Stomach (tissue), 9 donors: ENCODE results near the gene BBX. TPM values are rescaled to one million over a fixed set of nuclear protein-coding genes. Genes with fewer than 3 reads are reported as not detected.

Source experiments
- DNase-seq, 2 donors: peaks; one replicate each; pipeline versions ENCODE4 v3.0.0 to v3.0.0-alpha.2; 2013 to 2019
- H3K27ac ChIP-seq, 5 donors: fragments of 200-600 bp in 4 of 5; sonication (generic) in 4 of 5; one replicate each; pipeline ENCODE4 v1.5.1; 2013 to 2019; ENCODE audit warnings: mild to moderate bottlenecking in 1 of 5, moderate library complexity in 1 of 5
- H3K27me3 ChIP-seq, 3 donors: fragments of 200-600 bp; sonication (generic); one replicate each; pipeline ENCODE4 v1.5.1; 2017 to 2019; ENCODE audit warnings: mixed run types in 1 of 3
- H3K36me3 ChIP-seq, 4 donors: fragments of 200-600 bp; sonication (generic); 1 replicate in 3 of 4; 2 replicates in 1 of 4; pipeline ENCODE4 v1.5.1; 2016 to 2019
- H3K4me1 ChIP-seq, 4 donors: fragments of 200-600 bp; sonication (generic); one replicate each; pipeline ENCODE4 v1.5.1; 2016 to 2019
- H3K4me3 ChIP-seq, 4 donors: fragments of 200-600 bp; sonication (generic) in 3 of 4; one replicate each; pipeline ENCODE4 v1.5.1; 2016 to 2019; ENCODE audit warnings: mild to moderate bottlenecking in 1 of 4
- H3K9me3 ChIP-seq, 4 donors: fragments of 200-600 bp; sonication (generic); one replicate each; pipeline ENCODE4 v1.5.1; 2016 to 2019
- CTCF ChIP-seq, 7 experiments: fragments of 450-650 bp in 4 of 7; fragments of 200-600 bp in 3 of 7; sonication (generic) in 3 of 7; IDR thresholded peaks; one replicate each; pipeline ENCODE4 v1.5.1; 2016 to 2019; ENCODE audit warnings: antibody characterized with exemption in 7 of 7, control low read depth in 2 of 7, mild to moderate bottlenecking in 1 of 7
- EP300 ChIP-seq: sonication (generic); formaldehyde crosslinking; IDR thresholded peaks from one replicate; pipeline ENCODE4 v1.6.1; 2017; ENCODE audit warnings: antibody characterized with exemption
- POLR2A ChIP-seq, 4 donors: fragments of 450-650 bp; IDR thresholded peaks; one replicate each; pipeline ENCODE4 v1.6.1; 2016; ENCODE audit warnings: antibody characterized with exemption in 4 of 4, control low read depth in 2 of 4, mild to moderate bottlenecking in 1 of 4, moderate library complexity in 1 of 4
- POLR2AphosphoS5 ChIP-seq, 3 donors: sonication (generic); formaldehyde crosslinking; IDR thresholded peaks; one replicate each; pipeline ENCODE4 v1.6.1; 2016; ENCODE audit warnings: antibody characterized with exemption in 3 of 3
- WGBS, 5 donors: extraction: QIAGEN DNeasy Blood & Tissue Kit in 3 of 5; methylation state at CpG; one replicate each; pipeline versions ENCODE4 v1.1.5 to v1.1.7; 2013 to 2018; 5-methylcytosine and 5-hydroxymethylcytosine counted together
- intact Hi-C: fragments of 100-400 bp; cut with DNase I; formaldehyde crosslinking; loops from one replicate; pipeline ENCODE4 v1.15.1; 2023; ENCODE audit warnings: low total_unique reads
- polyA plus RNA-seq, 3 donors: library from polyadenylated mRNA; stranded (reverse); fragments of 200-250 nt; gene quantifications; one replicate each; pipeline ENCODE4 v1.2.3, GENCODE V29; 2013
- total RNA-seq, 5 donors: library from RNA; depleted of rRNA; stranded (reverse); fragments of >200 nt; gene quantifications; one replicate each; pipeline versions ENCODE4 v1.1.0 to v1.2.3, GENCODE V29; 2014 to 2016
- donor health status: healthy with polysubstance abuse.
- donor health status: Bipolar disorder and iron deficiency.
- donor health status: healthy.

BBX gene
- total and polyA plus RNA-seq, 8 donors: 4.6 to 81.1 (median 45.2) TPM

GRCh38 chr3:107657971-107658370 lies 135.2 kb downstream of the BBX start:
- Histone ChIP-seq H3K4me3 (no peak overlapping the region), H3K9me3 (no peaks in the 10 kb centered on the region), H3K4me1 (peaks cover 7 to 30% (median 15%) of the 10 kb centered on the region in 4 donors), H3K27ac (no peak overlapping the region), H3K27me3 (no peaks in the 10 kb centered on the region), H3K36me3 (no peaks in the 10 kb centered on the region)
- 27 to 68% (median 42%) methylated on average over 2 of the region's 2 CpGs for WGBS, 5 donors
- intact Hi-C loops: no loop called here
- TF ChIP-seq EP300: no peak
- TF ChIP-seq POLR2AphosphoS5 (IDR thresholded peaks at IDR 0.05): no peak
- TF ChIP-seq POLR2A (IDR thresholded peaks at IDR 0.05): no peak
- TF ChIP-seq CTCF (IDR thresholded peaks at IDR 0.05): no peak
- no peak for DNase-seq

- intact Hi-C loops: no loop called here
- Histone ChIP-seq H3K27me3 (no peaks in the 10 kb centered on the region), H3K36me3 (no peaks in the 10 kb centered on the region), H3K4me3 (no peak overlapping the region), H3K4me1 (peaks cover 7 to 29% (median 19%) of the 10 kb centered on the region in 4 donors), H3K27ac (no peak overlapping the region), H3K9me3 (no peaks in the 10 kb centered on the region)
- TF ChIP-seq CTCF (IDR thresholded peaks at IDR 0.05): peak in 2 of 7 experiments; percentile 35 to 39
- TF ChIP-seq POLR2AphosphoS5 (IDR thresholded peaks at IDR 0.05): no peak
- WGBS, 5 donors: 63 to 75% (median 64%) methylated on average over 3 of the region's 3 CpGs
- DNase-seq: peak in 1 of 2 donors; percentile 76
Measured at GRCh38 chr3:107660306-107660976, 137.7 kb downstream of the BBX start.

GRCh38 chr3:107661447-107662123 lies 138.8 kb downstream of the BBX start:
- H3K36me3 ChIP-seq: no peaks in the 10 kb centered on the region
- DNase-seq: no peak
- intact Hi-C loops: no loop called here
- TF ChIP-seq EP300 (no peak), POLR2AphosphoS5 (IDR thresholded peaks at IDR 0.05) (no peak), CTCF (IDR thresholded peaks at IDR 0.05) (no peak), POLR2A (IDR thresholded peaks at IDR 0.05) (no peak)
- H3K4me1 ChIP-seq: peaks cover 7 to 29% (median 19%) of the 10 kb centered on the region in 4 donors
- peak overlapping the region in 2 of 4 donors; percentile 12 to 13 for H3K4me3 ChIP-seq
- no peaks in the 10 kb centered on the region for H3K27me3 ChIP-seq
- no peaks in the 10 kb centered on the region for H3K9me3 ChIP-seq
- 41 to 74% (median 67%) methylated on average over 3 of the region's 3 CpGs for WGBS, 5 donors
- peak overlapping the region in 4 of 5 donors; percentile 31 to 72 (median 60) for H3K27ac ChIP-seq

- H3K36me3 ChIP-seq: no peaks in the 10 kb centered on the region
- WGBS, 5 donors: 45 to 77% (median 54%) methylated on average over 4 of the region's 4 CpGs
- H3K4me1 ChIP-seq: peaks cover 7 to 29% (median 19%) of the 10 kb centered on the region in 4 donors
- TF ChIP-seq POLR2A (IDR thresholded peaks at IDR 0.05): no peak
- no peak for TF ChIP-seq EP300
- TF ChIP-seq CTCF (IDR thresholded peaks at IDR 0.05): no peak
- TF ChIP-seq POLR2AphosphoS5 (IDR thresholded peaks at IDR 0.05): no peak
- peak overlapping the region in 4 of 5 donors; percentile 31 to 72 (median 60) for H3K27ac ChIP-seq
- no peaks in the 10 kb centered on the region for H3K9me3 ChIP-seq
- no peaks in the 10 kb centered on the region for H3K27me3 ChIP-seq
- peak overlapping the region in 2 of 4 donors; percentile 12 to 13 for H3K4me3 ChIP-seq
- DNase-seq: peak in 1 of 2 donors; percentile 71
- intact Hi-C loops: no loop called here
Measured at GRCh38 chr3:107662124-107662507, 139.4 kb downstream of the BBX start.
